VCaP (cell line): ENCODE measurements around the gene CREB3L4.

Source experiments
- H3K27ac ChIP-seq: fragments of 450-650 bp; 2 replicates; pipeline ENCODE4 v1.5.1; 2017
- TF ChIP-seq, protein P1 (sequence below): fragments of 450-650 bp; conservative IDR thresholded peaks from 2 replicates; pipeline ENCODE4 v1.5.1; 2017; ENCODE audit warnings: mild to moderate bottlenecking, moderate library complexity

CREB3L4 gene

GRCh38 chr1:153962088-153963029 is 5.3 kb upstream of the CREB3L4 start:
- TF ChIP-seq, protein P1, sequence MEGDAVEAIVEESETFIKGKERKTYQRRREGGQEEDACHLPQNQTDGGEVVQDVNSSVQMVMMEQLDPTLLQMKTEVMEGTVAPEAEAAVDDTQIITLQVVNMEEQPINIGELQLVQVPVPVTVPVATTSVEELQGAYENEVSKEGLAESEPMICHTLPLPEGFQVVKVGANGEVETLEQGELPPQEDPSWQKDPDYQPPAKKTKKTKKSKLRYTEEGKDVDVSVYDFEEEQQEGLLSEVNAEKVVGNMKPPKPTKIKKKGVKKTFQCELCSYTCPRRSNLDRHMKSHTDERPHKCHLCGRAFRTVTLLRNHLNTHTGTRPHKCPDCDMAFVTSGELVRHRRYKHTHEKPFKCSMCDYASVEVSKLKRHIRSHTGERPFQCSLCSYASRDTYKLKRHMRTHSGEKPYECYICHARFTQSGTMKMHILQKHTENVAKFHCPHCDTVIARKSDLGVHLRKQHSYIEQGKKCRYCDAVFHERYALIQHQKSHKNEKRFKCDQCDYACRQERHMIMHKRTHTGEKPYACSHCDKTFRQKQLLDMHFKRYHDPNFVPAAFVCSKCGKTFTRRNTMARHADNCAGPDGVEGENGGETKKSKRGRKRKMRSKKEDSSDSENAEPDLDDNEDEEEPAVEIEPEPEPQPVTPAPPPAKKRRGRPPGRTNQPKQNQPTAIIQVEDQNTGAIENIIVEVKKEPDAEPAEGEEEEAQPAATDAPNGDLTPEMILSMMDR: no peak
- H3K27ac ChIP-seq: peak overlapping the region; percentile 99

- TF ChIP-seq, protein P1: no peak
- H3K27ac ChIP-seq: peak within 1 kb of the TSS; percentile 99
Observed at GRCh38 chr1:153963030-153963849, 4.5 kb upstream of the CREB3L4 start, which contains the start of gene SLC39A1. Gene SLC39A1 (minus strand): TSS chr1:153963537. CDS start chr1:153962715, 822 bp downstream.

DNA sequence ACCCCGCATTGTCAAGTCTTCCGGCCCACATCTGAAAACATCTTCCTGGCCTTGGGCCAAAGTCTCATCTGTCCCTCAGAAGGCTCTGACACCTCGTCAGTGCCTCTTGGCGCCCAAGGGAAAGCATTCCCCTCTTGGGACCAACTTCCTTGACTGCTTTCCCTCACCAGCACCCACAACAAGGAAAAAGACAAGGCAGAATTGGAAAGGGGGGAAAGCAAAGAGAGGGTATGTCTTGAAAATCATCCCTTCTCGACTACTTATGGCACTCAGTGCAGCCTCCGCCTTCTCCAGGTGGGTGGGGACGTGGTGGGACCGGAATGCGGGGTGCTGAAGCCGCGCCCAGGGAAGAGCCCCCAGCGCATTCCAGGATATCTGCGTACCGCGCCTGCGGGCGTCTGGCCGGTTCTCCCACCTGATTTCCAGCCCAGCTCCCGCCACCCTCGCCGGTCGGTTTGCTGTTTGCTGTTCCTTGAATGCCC is 3.8 kb upstream of the CREB3L4 start:
- TF ChIP-seq, protein P1: no peak
- peak overlapping the region; percentile 99 for H3K27ac ChIP-seq

DNA sequence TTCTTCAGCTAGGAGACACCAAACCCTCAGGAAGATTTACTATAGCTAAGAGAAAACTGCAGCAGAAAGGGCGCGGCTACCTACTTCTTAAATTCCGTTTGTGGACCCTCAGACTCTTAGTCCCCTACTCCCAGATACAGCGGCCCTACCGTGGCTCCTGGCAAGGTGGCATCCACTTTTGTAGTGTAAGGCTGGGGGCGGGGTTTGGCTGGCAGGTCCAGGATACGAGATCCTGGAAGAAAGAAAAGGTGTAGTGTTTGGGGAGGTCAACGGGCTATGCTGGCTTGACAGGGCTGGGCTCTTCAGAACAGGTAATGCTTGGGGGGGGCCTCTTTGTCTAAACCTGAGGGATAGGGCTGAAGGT is 280 bp downstream of the CREB3L4 start:
- H3K27ac ChIP-seq: peak overlapping the region; percentile 99
- TF ChIP-seq, protein P1: no peak

- TF ChIP-seq, protein P1: no peak
- peak overlapping the region; percentile 99 for H3K27ac ChIP-seq
Observed at GRCh38 chr1:153968408-153968807, 706 bp downstream of the CREB3L4 start.

GRCh38 chr1:153968972-153969371 is 1.3 kb downstream of the CREB3L4 start:
- TF ChIP-seq, protein P1: no peak
- peak overlapping the region; percentile 99 for H3K27ac ChIP-seq

- no peak overlapping the region; the same call in 1 of the 2 replicates for H3K27ac ChIP-seq
- TF ChIP-seq, protein P1: no peak
Observed at GRCh38 chr1:153970346-153970745, 2.6 kb downstream of the CREB3L4 start.
